WTC11 (cell line): Measurements from ENCODE around the gene AK5. TPM values are rescaled to one million over a fixed set of nuclear protein-coding genes. Genes with fewer than 3 reads are reported as not detected.

Experiments used
- ATAC-seq: fragments of 200-7000 bp; cut with Tn5 transposase; 2 replicates; pipeline ENCODE4 v1.10.0; 2021; ENCODE audit warnings: mild to moderate bottlenecking, moderate library complexity
- CTCF ChIA-PET: fragments of 300-600 bp; sonication (Branson Sonifier 250); formaldehyde crosslinking; loops from one replicate; lab custom pipeline; 2021; ENCODE audit warnings: antibody characterized with exemption; lab: Charles Lee
- POLR2A ChIA-PET: fragments of 350-600 bp; sonication (Branson Sonifier 250); formaldehyde crosslinking; loops from one replicate; lab custom pipeline; 2021; ENCODE audit warnings: antibody characterized with exemption; lab: Charles Lee
- DNase-seq: peaks from one replicate; pipeline ENCODE4 v3.0.0; 2021; ENCODE audit warnings: low spot score
- H3K27ac Mint-ChIP-seq: 2 replicates; pipeline ENCODE4 v1.8.0; 2021; ENCODE audit warnings: mixed read lengths
- H3K27me3 Mint-ChIP-seq: 2 replicates; pipeline ENCODE4 v1.8.0; 2021; ENCODE audit warnings: low read depth, mild to moderate bottlenecking, moderate library complexity, mixed read lengths
- H3K36me3 Mint-ChIP-seq: 2 replicates; pipeline ENCODE4 v1.8.0; 2021; ENCODE audit warnings: mixed read lengths
- H3K4me1 Mint-ChIP-seq: 2 replicates; pipeline ENCODE4 v1.8.0; 2022; ENCODE audit warnings: mixed read lengths
- H3K4me3 Mint-ChIP-seq: 2 replicates; pipeline ENCODE4 v1.8.0; 2021; ENCODE audit warnings: mild to moderate bottlenecking, moderate library complexity, mixed read lengths
- H3K9me3 Mint-ChIP-seq: 2 replicates; pipeline ENCODE4 v1.8.0; 2021; ENCODE audit warnings: mixed read lengths
- ERG ChIP-seq: fragments of 250-450 bp; sonication (Bioruptor Pico); IDR thresholded peaks from 2 replicates; pipeline ENCODE4 v1.8.0; 2021; ENCODE audit warnings: mild to moderate bottlenecking
- ETV6 ChIP-seq: sonication (generic); formaldehyde crosslinking; IDR thresholded peaks from 2 replicates; pipeline ENCODE4 v1.8.1; 2022; ENCODE audit warnings: mild to moderate bottlenecking, missing genetic modification reagents
- FOXP1 ChIP-seq: sonication (generic); formaldehyde crosslinking; IDR thresholded peaks from 2 replicates; pipeline ENCODE4 v1.8.0; 2022; ENCODE audit warnings: missing genetic modification reagents, mild to moderate bottlenecking, moderate library complexity, borderline replicate concordance
- FOXP4 ChIP-seq: sonication (generic); formaldehyde crosslinking; IDR thresholded peaks from 2 replicates; pipeline ENCODE4 v1.8.0; 2022; ENCODE audit warnings: mild to moderate bottlenecking, missing genetic modification reagents
- GABPB1 ChIP-seq: sonication (generic); formaldehyde crosslinking; IDR thresholded peaks from 2 replicates; pipeline ENCODE4 v1.8.1; 2023; ENCODE audit warnings: mild to moderate bottlenecking, missing genetic modification reagents
- IRF2 ChIP-seq: sonication (generic); formaldehyde crosslinking; IDR thresholded peaks from 2 replicates; pipeline ENCODE4 v1.8.0; 2022; ENCODE audit warnings: low read depth, missing genetic modification reagents, borderline replicate concordance
- MAX ChIP-seq: sonication (generic); formaldehyde crosslinking; IDR thresholded peaks from 2 replicates; pipeline ENCODE4 v1.8.0; 2022; ENCODE audit warnings: mild to moderate bottlenecking, missing genetic modification reagents
- MLX ChIP-seq: sonication (generic); formaldehyde crosslinking; IDR thresholded peaks from 2 replicates; pipeline ENCODE4 v1.8.1; 2023; ENCODE audit warnings: mild to moderate bottlenecking, missing genetic modification reagents, moderate library complexity
- NR1H2 ChIP-seq: sonication (generic); formaldehyde crosslinking; IDR thresholded peaks from 2 replicates; pipeline ENCODE4 v1.9.0; 2021; ENCODE audit warnings: mild to moderate bottlenecking, moderate library complexity, missing genetic modification reagents
- OVOL2 ChIP-seq: fragments of 250-450 bp; sonication (Bioruptor Pico); IDR thresholded peaks from 2 replicates; pipeline ENCODE4 v1.9.0; 2021; ENCODE audit warnings: mild to moderate bottlenecking, borderline replicate concordance
- RORB ChIP-seq: fragments of 250-450 bp; sonication (Bioruptor Pico); IDR thresholded peaks from 2 replicates; pipeline ENCODE4 v1.9.0; 2021; ENCODE audit warnings: mild to moderate bottlenecking
- SP1 ChIP-seq: sonication (generic); formaldehyde crosslinking; conservative IDR thresholded peaks from 2 replicates; pipeline ENCODE4 v1.8.1; 2022; ENCODE audit warnings: missing genetic modification reagents
- STAT6 ChIP-seq: sonication (generic); formaldehyde crosslinking; conservative IDR thresholded peaks from 2 replicates; pipeline ENCODE4 v1.8.1; 2023; ENCODE audit warnings: mild to moderate bottlenecking, low read depth, missing genetic modification reagents, moderate library complexity
- TCF7 ChIP-seq: sonication (generic); formaldehyde crosslinking; IDR thresholded peaks from 2 replicates; pipeline ENCODE4 v1.8.0; 2022; ENCODE audit warnings: mild to moderate bottlenecking, low read depth, missing genetic modification reagents, moderate library complexity
- TEAD4 ChIP-seq: sonication (generic); formaldehyde crosslinking; IDR thresholded peaks from 2 replicates; pipeline ENCODE4 v1.8.0; 2022; ENCODE audit warnings: mild to moderate bottlenecking, missing genetic modification reagents
- USF1 ChIP-seq: sonication (generic); formaldehyde crosslinking; IDR thresholded peaks from 2 replicates; pipeline ENCODE4 v1.8.0; 2022; ENCODE audit warnings: mild to moderate bottlenecking, missing genetic modification reagents
- ZNF121 ChIP-seq: sonication (generic); formaldehyde crosslinking; IDR thresholded peaks from 2 replicates; pipeline ENCODE4 v1.8.0; 2023; ENCODE audit warnings: missing genetic modification reagents
- ZNF219 ChIP-seq: sonication (generic); formaldehyde crosslinking; IDR thresholded peaks from 2 replicates; pipeline ENCODE4 v1.8.0; 2023; ENCODE audit warnings: missing genetic modification reagents, mild to moderate bottlenecking, borderline replicate concordance
- ZNF281 ChIP-seq: sonication (generic); formaldehyde crosslinking; IDR thresholded peaks from 2 replicates; pipeline ENCODE4 v1.8.0; 2023; ENCODE audit warnings: mild to moderate bottlenecking, missing genetic modification reagents
- ZNF416 ChIP-seq: fragments of 250-450 bp; sonication (Bioruptor Pico); IDR thresholded peaks from 2 replicates; pipeline ENCODE4 v1.9.0; 2021; ENCODE audit warnings: mild to moderate bottlenecking, inconsistent platforms
- ZNF423 ChIP-seq: fragments of 250-450 bp; sonication (Bioruptor Pico); IDR thresholded peaks from 2 replicates; pipeline ENCODE4 v2.1.2; 2022; ENCODE audit warnings: mild to moderate bottlenecking, moderate library complexity
- ZNF532 ChIP-seq: fragments of 250-450 bp; sonication (Bioruptor Pico); IDR thresholded peaks from 2 replicates; pipeline ENCODE4 v1.9.0; 2021; ENCODE audit warnings: mild to moderate bottlenecking, borderline replicate concordance
- ZNF671 ChIP-seq: fragments of 250-450 bp; sonication (Bioruptor Pico); IDR thresholded peaks from 2 replicates; pipeline ENCODE4 v1.8.0; 2021; ENCODE audit warnings: mild to moderate bottlenecking
- total RNA-seq: library from RNA; stranded (reverse); gene quantifications from 3 replicates; pipeline ENCODE4 v1.2.3, GENCODE V29; 2021

Gene AK5
- total RNA-seq, 1 experiment from 2014 or later, result 3.0 TPM

GRCh38 chr1:77336729-77337128 is 54.9 kb downstream of the AK5 start (continued):
- TF ChIP-seq STAT6 (no peak), NR1H2 (no peak), ETV6 (CRISPR knock-in tag) (no peak), MLX (CRISPR knock-in tag) (no peak), ZNF121 (no peak), IRF2 (CRISPR knock-in tag) (no peak), FOXP1 (CRISPR knock-in tag) (no peak), ZNF281 (no peak), ZNF219 (no peak)
- TF ChIP-seq, all 79 proteins: peak for 0

- H3K27me3 Mint-ChIP-seq, result no peaks in the 10 kb centered on the region
- peaks cover 3% of the 10 kb centered on the region; the same call in 1 of the 2 replicates for H3K4me1 Mint-ChIP-seq
- H3K27ac Mint-ChIP-seq, result no peak overlapping the region
- H3K4me3 Mint-ChIP-seq, result no peak overlapping the region
- ChIA-PET CTCF (no interaction called here), POLR2A (interaction anchor here (0.7 kb wide), 1 partner anchor 22 kb away, joined by 9 read pairs; no protein-coding TSS in a partner anchor)
- ATAC-seq, result no peak
- DNase-seq, result no peak
- H3K9me3 Mint-ChIP-seq, result no peaks in the 10 kb centered on the region
- no peaks in the 10 kb centered on the region for H3K36me3 Mint-ChIP-seq
- no peak for TF ChIP-seq ZNF219
- TF ChIP-seq ZNF532 (CRISPR knock-in tag), result no peak
- TF ChIP-seq USF1 (CRISPR knock-in tag), result no peak
- no peak for TF ChIP-seq ZNF423 (CRISPR knock-in tag)
- TF ChIP-seq TEAD4 (CRISPR knock-in tag), result no peak
- no peak for TF ChIP-seq SP1 (CRISPR knock-in tag)
- no peak for TF ChIP-seq ZNF121
- no peak for TF ChIP-seq TCF7
- TF ChIP-seq MAX (CRISPR knock-in tag), result no peak
- no peak for TF ChIP-seq GABPB1 (CRISPR knock-in tag)
- no peak for TF ChIP-seq OVOL2 (CRISPR knock-in tag)
- TF ChIP-seq FOXP4 (CRISPR knock-in tag), result no peak
- no peak for TF ChIP-seq ERG (CRISPR knock-in tag)
- no peak for TF ChIP-seq ZNF416 (CRISPR knock-in tag)
- no peak for TF ChIP-seq ZNF671 (CRISPR knock-in tag)
- TF ChIP-seq RORB, result no peak
Measured at GRCh38 chr1:77339326-77339725, 57.5 kb downstream of the AK5 start.
